Measurements from ENCODE around the gene PKN1. TPM values are rescaled to one million over a fixed set of nuclear protein-coding genes. Genes with fewer than 3 reads are reported as not detected.
A peak's percentile ranks its signal among the peaks of the same experiment; 100 is the strongest.

PKN1 gene
- total and polyA plus RNA-seq, 9 of the 15 experiments (the other 6 are each of a cell fraction or from before 2014, with no cell fraction given): 0.30 to 228 (median 77.5) TPM

- TF ChIP-seq ATF1 (CRISPR knock-in tag; IDR thresholded peaks at IDR 0.05) (no peak), ATF1 (tag; IDR thresholded peaks at IDR 0.05) (peak; percentile 83), HINFP (tag; conservative IDR thresholded peaks at IDR 0.05; ENCODE audit: low read depth) (peak; percentile 97), TEAD1 (CRISPR knock-in tag; IDR thresholded peaks at IDR 0.05) (peak; percentile 85 to 99), MAZ (CRISPR knock-in tag; conservative IDR thresholded peaks at IDR 0.05 in 1 of 2, IDR thresholded peaks at IDR 0.05 in 1 of 2) (peak; percentile 86 to 87), SP2 (IDR thresholded peaks at IDR 0.05; ENCODE audit: extremely low read depth, low read depth, low read length, poor library complexity, severe bottlenecking) (peak; percentile 58), RBFOX2 (IDR thresholded peaks at IDR 0.05; ENCODE audit: low read depth, low read length) (peak; percentile 73), TAF15 (IDR thresholded peaks at IDR 0.05; ENCODE audit: low read depth, low read length) (no peak), LEF1 (IDR thresholded peaks at IDR 0.05) (no peak), HMG20B (CRISPR knock-in tag; IDR thresholded peaks at IDR 0.05) (no peak), FOXA3 (CRISPR knock-in tag; conservative IDR thresholded peaks at IDR 0.05 in 1 of 2, IDR thresholded peaks at IDR 0.05 in 1 of 2) (no peak), ZC3H11A (IDR thresholded peaks at IDR 0.05; ENCODE audit: low read depth, low read length) (0 out of 2 replicates have a peak, but pooled peaks have one; percentile 39), GABPB1 (CRISPR knock-in tag; IDR thresholded peaks at IDR 0.05) (peak; percentile 79), E2F6 (IDR thresholded peaks at IDR 0.05; ENCODE audit: borderline replicate concordance in 1 of 2, extremely low read depth in 1 of 2, insufficient read depth in 1 of 2, insufficient read length in 1 of 2, low read depth in 1 of 2, low read length in 1 of 2, poor library complexity in 1 of 2, severe bottlenecking in 1 of 2) (peak; percentile 41 to 87), ZNF740 (CRISPR knock-in tag; IDR thresholded peaks at IDR 0.05) (peak; percentile 77), ZNF740 (tag; IDR thresholded peaks at IDR 0.05) (no peak; a peak in 1 of 4 replicates), ELF1 (tag; IDR thresholded peaks at IDR 0.05) (0 out of 2 replicates have a peak, but pooled peaks have one; percentile 4), HMGN3 (IDR thresholded peaks at IDR 0.05; ENCODE audit: borderline replicate concordance, extremely low read depth, insufficient read length, low read depth, low read length) (peak; percentile 96), DACH1 (IDR thresholded peaks at IDR 0.05; ENCODE audit: partially characterized antibody) (peak; percentile 61), ZNF75A (CRISPR knock-in tag; IDR thresholded peaks at IDR 0.05) (no peak), XRCC5 (IDR thresholded peaks at IDR 0.05; ENCODE audit: low read depth, low read length) (peak; percentile 74; the same call in 1 of the 2 replicates), CXXC5 (CRISPR knock-in tag; IDR thresholded peaks at IDR 0.05) (peak; percentile 94), TBL1XR1 (IDR thresholded peaks at IDR 0.05; ENCODE audit: low read length in 2 of 2) (peak in 1 of 2 experiments; percentile 63; a peak in 1 of 4 replicates), PTTG1 (tag; IDR thresholded peaks at IDR 0.05; ENCODE audit: low read depth) (no peak)
These were observed 63.1 kb downstream of the PKN1 start, which contains the start of gene GIPC1 (continued) for GRCh38 chr19:14496029-14496833.
